ENCODE data around the gene NSUN7. TPM values are rescaled to one million over a fixed set of nuclear protein-coding genes. Genes with fewer than 3 reads are reported as not detected.

The NSUN7 gene
- total RNA-seq, 1 experiment from 2014 or later = 6.7 TPM

DNA sequence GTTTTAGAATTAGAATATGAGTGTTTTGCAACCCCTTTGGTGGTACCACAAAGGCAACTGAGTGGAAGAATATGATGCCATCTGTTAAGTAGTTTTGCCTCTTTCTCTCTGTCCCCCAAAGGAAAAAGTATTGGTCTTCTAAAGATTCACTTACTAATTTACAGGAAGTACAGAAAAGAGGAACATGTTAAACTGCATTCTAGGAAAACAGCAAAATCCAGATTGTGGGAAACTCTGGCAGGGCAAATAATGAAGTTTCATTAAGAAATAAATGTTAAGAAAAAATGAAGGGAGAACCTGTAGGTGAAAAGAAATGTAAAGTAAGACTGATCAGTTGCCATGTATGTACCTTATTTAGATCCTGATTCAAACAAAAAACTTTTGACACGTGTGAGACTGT lies 39.3 kb downstream of the NSUN7 start:
- BruUV-seq (replicated peaks) = no TSS peak
- DNase-seq (no peak), ATAC-seq (no peak)
- Histone ChIP-seq H3F3A (ENCODE audit: low read length, unreplicated experiment) (no peaks in the 10 kb centered on the region), H3K4me3 (ENCODE audit: low read length) (no peak overlapping the region), H3K36me3 (ENCODE audit: low read depth, low read length) (no peaks in the 10 kb centered on the region), H3K9me2 (replicated peaks; ENCODE audit: low read length) (no peaks in the 10 kb centered on the region), H3K4me2 (ENCODE audit: low read length) (no peak overlapping the region), H3K9me3 (ENCODE audit: low read length) (no peaks in the 10 kb centered on the region), H2AFZ (ENCODE audit: low read length) (no peak overlapping the region), H4K20me1 (ENCODE audit: low read length) (no peaks in the 10 kb centered on the region), H3K27ac (ENCODE audit: low read length) (no peak overlapping the region), H3K4me1 (ENCODE audit: insufficient read depth, low read length) (no peaks in the 10 kb centered on the region), H3K9ac (ENCODE audit: low read length) (no peak overlapping the region), H3K27me3 (ENCODE audit: low read length) (no peaks in the 10 kb centered on the region), H3K79me2 (ENCODE audit: low read length) (no peaks in the 10 kb centered on the region)
- ChIA-PET CTCF (no interaction called here), POLR2A (ENCODE audit: unreplicated experiment) (no interaction called here)
- intact Hi-C loops (cut with micrococcal nuclease) = no loop called here
- TF ChIP-seq EZH2phosphoT487 (IDR thresholded peaks at IDR 0.05; ENCODE audit: borderline replicate concordance, low read length) = no peak
- TF ChIP-seq, protein P1, sequence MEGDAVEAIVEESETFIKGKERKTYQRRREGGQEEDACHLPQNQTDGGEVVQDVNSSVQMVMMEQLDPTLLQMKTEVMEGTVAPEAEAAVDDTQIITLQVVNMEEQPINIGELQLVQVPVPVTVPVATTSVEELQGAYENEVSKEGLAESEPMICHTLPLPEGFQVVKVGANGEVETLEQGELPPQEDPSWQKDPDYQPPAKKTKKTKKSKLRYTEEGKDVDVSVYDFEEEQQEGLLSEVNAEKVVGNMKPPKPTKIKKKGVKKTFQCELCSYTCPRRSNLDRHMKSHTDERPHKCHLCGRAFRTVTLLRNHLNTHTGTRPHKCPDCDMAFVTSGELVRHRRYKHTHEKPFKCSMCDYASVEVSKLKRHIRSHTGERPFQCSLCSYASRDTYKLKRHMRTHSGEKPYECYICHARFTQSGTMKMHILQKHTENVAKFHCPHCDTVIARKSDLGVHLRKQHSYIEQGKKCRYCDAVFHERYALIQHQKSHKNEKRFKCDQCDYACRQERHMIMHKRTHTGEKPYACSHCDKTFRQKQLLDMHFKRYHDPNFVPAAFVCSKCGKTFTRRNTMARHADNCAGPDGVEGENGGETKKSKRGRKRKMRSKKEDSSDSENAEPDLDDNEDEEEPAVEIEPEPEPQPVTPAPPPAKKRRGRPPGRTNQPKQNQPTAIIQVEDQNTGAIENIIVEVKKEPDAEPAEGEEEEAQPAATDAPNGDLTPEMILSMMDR (conservative IDR thresholded peaks at IDR 0.05; ENCODE audit: low read depth, low read length) = no peak
- TF ChIP-seq EZH2 (IDR thresholded peaks at IDR 0.05; ENCODE audit: low read length, unreplicated experiment) = no peak

DNA sequence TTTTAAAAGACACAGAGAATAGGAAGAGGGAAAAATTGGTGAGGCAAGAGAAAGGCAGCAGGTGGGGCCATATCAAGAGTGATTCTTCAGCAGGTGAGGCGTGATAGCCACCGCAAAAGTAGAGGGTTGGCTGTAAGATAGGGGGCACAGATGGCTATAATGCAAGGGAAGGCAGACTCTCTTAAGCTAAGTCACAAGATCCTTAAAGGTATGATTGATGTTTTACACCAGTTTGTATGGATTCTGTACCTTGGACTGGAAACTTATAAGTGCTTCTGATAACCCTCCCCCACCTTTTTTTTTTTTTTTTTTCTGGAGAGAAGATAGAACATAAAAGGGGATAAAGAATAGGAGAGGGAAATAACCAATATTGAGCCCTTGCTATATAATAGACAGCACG lies 40.0 kb downstream of the NSUN7 start:
- H3K27me3 ChIP-seq (ENCODE audit: low read length) = no peaks in the 10 kb centered on the region
- CTCF ChIA-PET = no interaction called here
- H3K9me3 ChIP-seq (ENCODE audit: low read length) = no peaks in the 10 kb centered on the region
- H3K9me2 ChIP-seq (replicated peaks; ENCODE audit: low read length) = no peaks in the 10 kb centered on the region
- no peak overlapping the region for H3K27ac ChIP-seq (ENCODE audit: low read length)
- no peaks in the 10 kb centered on the region for H3K79me2 ChIP-seq (ENCODE audit: low read length)
- ATAC-seq = no peak
- intact Hi-C loops (cut with micrococcal nuclease) = no loop called here
- H3K4me1 ChIP-seq (ENCODE audit: insufficient read depth, low read length) = no peaks in the 10 kb centered on the region
- no peak for TF ChIP-seq EZH2phosphoT487 (IDR thresholded peaks at IDR 0.05; ENCODE audit: borderline replicate concordance, low read length)
- TF ChIP-seq, protein P1 (conservative IDR thresholded peaks at IDR 0.05; ENCODE audit: low read depth, low read length) = no peak
- TF ChIP-seq EZH2 (IDR thresholded peaks at IDR 0.05; ENCODE audit: low read length, unreplicated experiment) = no peak
- H2AFZ ChIP-seq (ENCODE audit: low read length) = no peak overlapping the region
- H3K9ac ChIP-seq (ENCODE audit: low read length) = no peak overlapping the region
- H4K20me1 ChIP-seq (ENCODE audit: low read length) = no peaks in the 10 kb centered on the region
- POLR2A ChIA-PET (ENCODE audit: unreplicated experiment) = no interaction called here
- no TSS peak for BruUV-seq (replicated peaks)
- no peak for DNase-seq
- no peak overlapping the region for H3K4me3 ChIP-seq (ENCODE audit: low read length)
- H3K4me2 ChIP-seq (ENCODE audit: low read length) = no peak overlapping the region
- H3K36me3 ChIP-seq (ENCODE audit: low read depth, low read length) = no peaks in the 10 kb centered on the region
- no peaks in the 10 kb centered on the region for H3F3A ChIP-seq (ENCODE audit: low read length, unreplicated experiment)

DNA sequence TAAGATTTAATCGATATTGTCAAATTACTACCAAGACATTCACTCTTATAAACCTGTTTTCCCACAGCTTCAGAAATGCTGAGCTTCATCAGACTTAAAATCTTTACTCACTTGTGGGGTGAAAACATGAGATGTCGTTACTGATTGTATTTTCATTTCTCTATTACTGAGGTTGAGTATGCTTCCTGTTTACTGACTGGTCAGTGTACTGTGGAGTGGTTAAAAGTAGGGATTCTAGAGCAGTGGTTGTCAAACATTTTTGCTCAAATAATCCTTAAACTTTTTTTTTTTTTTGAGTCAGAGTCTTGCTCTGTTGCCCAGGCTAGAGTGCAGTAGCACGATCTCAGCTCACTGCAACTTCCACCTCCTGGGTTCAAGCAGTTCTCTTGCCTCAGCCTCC lies 50.3 kb downstream of the NSUN7 start:
- no peak overlapping the region for H2AFZ ChIP-seq (ENCODE audit: low read length)
- no peak for TF ChIP-seq EZH2phosphoT487 (IDR thresholded peaks at IDR 0.05; ENCODE audit: borderline replicate concordance, low read length)
- TF ChIP-seq, protein P1 (conservative IDR thresholded peaks at IDR 0.05; ENCODE audit: low read depth, low read length) = no peak
- TF ChIP-seq EZH2 (IDR thresholded peaks at IDR 0.05; ENCODE audit: low read length, unreplicated experiment) = no peak
- H3K4me3 ChIP-seq (ENCODE audit: low read length) = no peak overlapping the region
- ATAC-seq (no peak), DNase-seq (no peak)
- H3K79me2 ChIP-seq (ENCODE audit: low read length) = no peaks in the 10 kb centered on the region
- H3K36me3 ChIP-seq (ENCODE audit: low read depth, low read length) = no peaks in the 10 kb centered on the region
- no peaks in the 10 kb centered on the region for H3K27me3 ChIP-seq (ENCODE audit: low read length)
- H3K9me3 ChIP-seq (ENCODE audit: low read length) = no peaks in the 10 kb centered on the region
- H3K4me1 ChIP-seq (ENCODE audit: insufficient read depth, low read length) = no peaks in the 10 kb centered on the region
- no peak overlapping the region for H3K9ac ChIP-seq (ENCODE audit: low read length)
- H3K9me2 ChIP-seq (replicated peaks; ENCODE audit: low read length) = no peaks in the 10 kb centered on the region
- POLR2A ChIA-PET (ENCODE audit: unreplicated experiment) = no interaction called here
- H3K27ac ChIP-seq (ENCODE audit: low read length) = no peak overlapping the region
- no peaks in the 10 kb centered on the region for H3F3A ChIP-seq (ENCODE audit: low read length, unreplicated experiment)
- H4K20me1 ChIP-seq (ENCODE audit: low read length) = no peaks in the 10 kb centered on the region
- no TSS peak for BruUV-seq (replicated peaks)
- no peak overlapping the region for H3K4me2 ChIP-seq (ENCODE audit: low read length)
- CTCF ChIA-PET = no interaction called here
- intact Hi-C loops (cut with micrococcal nuclease) = no loop called here

Measured in PC-3 (cell line).